Heart left ventricle (tissue), 13 donors: ENCODE data around the gene EI24.

Experiments
- CTCF ChIP-seq, 12 donors: fragments of 200-600 bp; sonication (generic) in 4 of 12; IDR thresholded peaks; one replicate each; pipeline versions ENCODE4 v1.5.0 to v1.8.0; 2018 to 2022; ENCODE audit warnings: antibody characterized with exemption in 12 of 12, mild to moderate bottlenecking in 5 of 12
- POLR2A ChIP-seq, 2 donors: fragments of 450-650 bp; IDR thresholded peaks; one replicate each; pipeline ENCODE4 v1.6.1; 2017; ENCODE audit warnings: antibody characterized with exemption in 2 of 2, mild to moderate bottlenecking in 2 of 2, moderate library complexity in 2 of 2
- donor health status: ischemic (EF 13 %, LVEDD 7.1; RV severe dilation, severe dysfunction).
- donor health status: DM: no; HTN: yes; CAD: no.
- donor health status: DM: no; HTN: no; CAD: no.
- donor health status: ischemic (EF 25% LVEDD 6.9; RV normal size, moderate dysfunction).
- donor health status: ischemic (EF 25% LVEDD 5.7; RV mildly dilated, moderate dysfunction).
- donor health status: ischemic (EF 35%, LVEDD 5.7; RV mildly dilated, moderate dysfunction).
- donor health status: nonischemic (EF 11% LVEDD 7.7; RV severe dilation, severe dysfunction).
- donor health status: DM: yes; HTN: yes; CAD: no.
- donor health status: PGD.
- donor health status: ischemic (EF 29% LVEDD 5.4; RV normal size, mild dysfunction).
- donor health status: nonischemic (EF 23%, LVEDD 6.1; RV moderate dilation, normal function).

- TF ChIP-seq POLR2A (IDR thresholded peaks at IDR 0.05): no peak
- TF ChIP-seq CTCF (IDR thresholded peaks at IDR 0.05): no peak
Measured at GRCh38 chr11:125579811-125580210, 10.5 kb downstream of the EI24 start.
